SK-N-SH (cell line): ENCODE results near the gene COL20A1.
"Not testable (repeated sequence)": the region's sequence is repeated elsewhere in the genome, so short reads cannot be mapped to it uniquely, and the experiment has no call there.

Experiments used
- ELF1 ChIP-seq: IDR thresholded peaks from 2 replicates; pipeline ENCODE4 v1.4.0; 2012
- EP300 ChIP-seq, 2 experiments: IDR thresholded peaks; 2 replicates each; pipeline versions ENCODE4 v1.4.0 to v1.6.1; 2012; ENCODE audit warnings: borderline replicate concordance in 1 of 2, low read depth in 1 of 2, low read length in 1 of 2
- GATA2 ChIP-seq: sonication (generic); formaldehyde crosslinking; IDR thresholded peaks from 2 replicates; pipeline ENCODE4 v1.5.0; 2020; ENCODE audit warnings: mild to moderate bottlenecking, missing genetic modification reagents
- POLR2AphosphoS5 ChIP-seq: IDR thresholded peaks from 2 replicates; pipeline ENCODE4 v1.6.1; 2012; ENCODE audit warnings: low read depth, low read length
- RAD21 ChIP-seq: IDR thresholded peaks from 2 replicates; pipeline ENCODE4 v1.6.1; 2012; ENCODE audit warnings: mild to moderate bottlenecking, low read length
- RCOR1 ChIP-seq: fragments of 150-350 bp; IDR thresholded peaks from 2 replicates; pipeline ENCODE4 v1.6.1; 2017; ENCODE audit warnings: antibody characterized with exemption, low read length
- RFX5 ChIP-seq: IDR thresholded peaks from 2 replicates; pipeline ENCODE4 v1.6.1; 2012; ENCODE audit warnings: mild to moderate bottlenecking, improper control_type of control experiment, low read length
- SMC3 ChIP-seq: IDR thresholded peaks from 2 replicates; pipeline ENCODE4 v1.6.1; 2012; ENCODE audit warnings: low read depth, low read length, improper control_type of control experiment
- TAF1 ChIP-seq: IDR thresholded peaks from 2 replicates; pipeline ENCODE4 v1.6.1; 2012; ENCODE audit warnings: low read depth, mild to moderate bottlenecking, low read length, moderate library complexity, borderline replicate concordance
- TF ChIP-seq, protein P1 (sequence below): fragments of 200-600 bp; sonication (generic); IDR thresholded peaks from 2 replicates; pipeline ENCODE4 v1.6.1; 2017; ENCODE audit warnings: antibody characterized with exemption, mild to moderate bottlenecking, moderate library complexity
- TF ChIP-seq, protein P2 (sequence below): IDR thresholded peaks from 2 replicates; pipeline ENCODE4 v1.4.0; 2012; ENCODE audit warnings: low read depth
- TF ChIP-seq, protein P3 (sequence below): IDR thresholded peaks from 2 replicates; pipeline ENCODE4 v1.6.1; 2012; ENCODE audit warnings: mild to moderate bottlenecking, low read depth, low read length, moderate library complexity
- TF ChIP-seq, protein P4 (sequence below): IDR thresholded peaks from 2 replicates; pipeline ENCODE4 v1.4.0; 2012; ENCODE audit warnings: low read depth, borderline replicate concordance
- TF ChIP-seq, protein P5 (sequence below): IDR thresholded peaks from 2 replicates; pipeline ENCODE4; 2012

DNA sequence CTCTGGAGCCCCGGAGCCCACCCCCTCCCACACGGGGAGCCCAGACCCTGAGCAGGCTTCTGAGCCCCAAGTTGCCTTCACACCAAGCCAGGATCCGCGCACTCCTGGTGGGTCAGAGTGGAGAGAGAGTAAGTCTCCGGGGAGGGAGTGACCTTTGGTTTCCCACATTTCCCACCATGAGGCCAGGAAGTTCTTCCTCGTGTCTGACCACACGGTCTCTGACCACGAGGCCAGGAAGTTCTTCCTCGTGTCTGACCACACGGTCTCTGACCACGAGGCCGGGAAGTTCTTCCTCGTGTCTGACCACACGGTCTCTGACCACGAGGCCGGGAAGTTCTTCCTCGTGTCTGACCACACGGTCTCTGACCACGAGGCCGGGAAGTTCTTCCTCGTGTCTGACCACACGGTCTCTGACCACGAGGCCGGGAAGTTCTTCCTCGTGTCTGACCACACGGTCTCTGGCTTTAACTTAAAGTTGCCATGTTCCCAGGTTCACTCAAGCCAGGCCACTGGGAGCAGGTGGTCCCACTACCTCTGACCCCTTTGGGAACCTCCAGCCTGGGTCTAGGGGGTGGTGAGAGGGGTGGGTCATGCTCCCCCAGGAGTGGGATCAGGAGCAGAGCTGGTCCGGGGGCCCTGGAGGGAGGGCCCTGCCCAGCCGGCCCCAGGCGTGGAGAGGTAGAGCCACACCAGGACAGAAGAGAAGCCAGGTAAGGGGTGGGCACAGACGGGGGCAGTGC lies 13.1 kb downstream of the COL20A1 start:
- TF ChIP-seq, protein P1, sequence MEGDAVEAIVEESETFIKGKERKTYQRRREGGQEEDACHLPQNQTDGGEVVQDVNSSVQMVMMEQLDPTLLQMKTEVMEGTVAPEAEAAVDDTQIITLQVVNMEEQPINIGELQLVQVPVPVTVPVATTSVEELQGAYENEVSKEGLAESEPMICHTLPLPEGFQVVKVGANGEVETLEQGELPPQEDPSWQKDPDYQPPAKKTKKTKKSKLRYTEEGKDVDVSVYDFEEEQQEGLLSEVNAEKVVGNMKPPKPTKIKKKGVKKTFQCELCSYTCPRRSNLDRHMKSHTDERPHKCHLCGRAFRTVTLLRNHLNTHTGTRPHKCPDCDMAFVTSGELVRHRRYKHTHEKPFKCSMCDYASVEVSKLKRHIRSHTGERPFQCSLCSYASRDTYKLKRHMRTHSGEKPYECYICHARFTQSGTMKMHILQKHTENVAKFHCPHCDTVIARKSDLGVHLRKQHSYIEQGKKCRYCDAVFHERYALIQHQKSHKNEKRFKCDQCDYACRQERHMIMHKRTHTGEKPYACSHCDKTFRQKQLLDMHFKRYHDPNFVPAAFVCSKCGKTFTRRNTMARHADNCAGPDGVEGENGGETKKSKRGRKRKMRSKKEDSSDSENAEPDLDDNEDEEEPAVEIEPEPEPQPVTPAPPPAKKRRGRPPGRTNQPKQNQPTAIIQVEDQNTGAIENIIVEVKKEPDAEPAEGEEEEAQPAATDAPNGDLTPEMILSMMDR: not testable (repeated sequence)
- TF ChIP-seq RCOR1; ELF1; EP300 (IDR thresholded peaks at IDR 0.05; ENCODE audit: borderline replicate concordance in 1 of 2, low read depth in 1 of 2, low read length in 1 of 2); POLR2AphosphoS5; SMC3; GATA2 (CRISPR knock-in tag); RAD21; RFX5; TAF1: not testable (repeated sequence)
- TF ChIP-seq, protein P2, sequence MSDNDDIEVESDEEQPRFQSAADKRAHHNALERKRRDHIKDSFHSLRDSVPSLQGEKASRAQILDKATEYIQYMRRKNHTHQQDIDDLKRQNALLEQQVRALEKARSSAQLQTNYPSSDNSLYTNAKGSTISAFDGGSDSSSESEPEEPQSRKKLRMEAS: not testable (repeated sequence)
- TF ChIP-seq, protein P3, sequence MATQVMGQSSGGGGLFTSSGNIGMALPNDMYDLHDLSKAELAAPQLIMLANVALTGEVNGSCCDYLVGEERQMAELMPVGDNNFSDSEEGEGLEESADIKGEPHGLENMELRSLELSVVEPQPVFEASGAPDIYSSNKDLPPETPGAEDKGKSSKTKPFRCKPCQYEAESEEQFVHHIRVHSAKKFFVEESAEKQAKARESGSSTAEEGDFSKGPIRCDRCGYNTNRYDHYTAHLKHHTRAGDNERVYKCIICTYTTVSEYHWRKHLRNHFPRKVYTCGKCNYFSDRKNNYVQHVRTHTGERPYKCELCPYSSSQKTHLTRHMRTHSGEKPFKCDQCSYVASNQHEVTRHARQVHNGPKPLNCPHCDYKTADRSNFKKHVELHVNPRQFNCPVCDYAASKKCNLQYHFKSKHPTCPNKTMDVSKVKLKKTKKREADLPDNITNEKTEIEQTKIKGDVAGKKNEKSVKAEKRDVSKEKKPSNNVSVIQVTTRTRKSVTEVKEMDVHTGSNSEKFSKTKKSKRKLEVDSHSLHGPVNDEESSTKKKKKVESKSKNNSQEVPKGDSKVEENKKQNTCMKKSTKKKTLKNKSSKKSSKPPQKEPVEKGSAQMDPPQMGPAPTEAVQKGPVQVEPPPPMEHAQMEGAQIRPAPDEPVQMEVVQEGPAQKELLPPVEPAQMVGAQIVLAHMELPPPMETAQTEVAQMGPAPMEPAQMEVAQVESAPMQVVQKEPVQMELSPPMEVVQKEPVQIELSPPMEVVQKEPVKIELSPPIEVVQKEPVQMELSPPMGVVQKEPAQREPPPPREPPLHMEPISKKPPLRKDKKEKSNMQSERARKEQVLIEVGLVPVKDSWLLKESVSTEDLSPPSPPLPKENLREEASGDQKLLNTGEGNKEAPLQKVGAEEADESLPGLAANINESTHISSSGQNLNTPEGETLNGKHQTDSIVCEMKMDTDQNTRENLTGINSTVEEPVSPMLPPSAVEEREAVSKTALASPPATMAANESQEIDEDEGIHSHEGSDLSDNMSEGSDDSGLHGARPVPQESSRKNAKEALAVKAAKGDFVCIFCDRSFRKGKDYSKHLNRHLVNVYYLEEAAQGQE: not testable (repeated sequence)
- TF ChIP-seq, protein P4, sequence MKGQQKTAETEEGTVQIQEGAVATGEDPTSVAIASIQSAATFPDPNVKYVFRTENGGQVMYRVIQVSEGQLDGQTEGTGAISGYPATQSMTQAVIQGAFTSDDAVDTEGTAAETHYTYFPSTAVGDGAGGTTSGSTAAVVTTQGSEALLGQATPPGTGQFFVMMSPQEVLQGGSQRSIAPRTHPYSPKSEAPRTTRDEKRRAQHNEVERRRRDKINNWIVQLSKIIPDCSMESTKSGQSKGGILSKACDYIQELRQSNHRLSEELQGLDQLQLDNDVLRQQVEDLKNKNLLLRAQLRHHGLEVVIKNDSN: not testable (repeated sequence)
- TF ChIP-seq, protein P5, sequence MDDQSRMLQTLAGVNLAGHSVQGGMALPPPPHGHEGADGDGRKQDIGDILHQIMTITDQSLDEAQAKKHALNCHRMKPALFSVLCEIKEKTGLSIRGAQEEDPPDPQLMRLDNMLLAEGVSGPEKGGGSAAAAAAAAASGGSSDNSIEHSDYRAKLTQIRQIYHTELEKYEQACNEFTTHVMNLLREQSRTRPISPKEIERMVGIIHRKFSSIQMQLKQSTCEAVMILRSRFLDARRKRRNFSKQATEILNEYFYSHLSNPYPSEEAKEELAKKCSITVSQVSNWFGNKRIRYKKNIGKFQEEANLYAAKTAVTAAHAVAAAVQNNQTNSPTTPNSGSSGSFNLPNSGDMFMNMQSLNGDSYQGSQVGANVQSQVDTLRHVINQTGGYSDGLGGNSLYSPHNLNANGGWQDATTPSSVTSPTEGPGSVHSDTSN: not testable (repeated sequence)
